MCF 10A (cell line): Measurements from ENCODE around the gene RTN3. TPM values are rescaled to one million over a fixed set of nuclear protein-coding genes. Genes with fewer than 3 reads are reported as not detected.
A peak's percentile ranks its signal among the peaks of the same experiment; 100 is the strongest.

Source experiments
- BruUV-seq: library from RNA; stranded (reverse); fragments of 400-500 nt; replicated peaks from 2 replicates; lab custom pipeline; 2021; lab: Mats Ljungman, UMichigan
- CTCF ChIA-PET: fragments of 300-600 bp; sonication (Branson Sonifier 250); formaldehyde crosslinking; extraction: SDS; loops from one replicate; lab custom pipeline; 2021; ENCODE audit warnings: antibody characterized with exemption, inconsistent platforms; lab: Yijun Ruan, JAX
- POLR2A ChIA-PET: fragments of 300-600, 350-650 bp; sonication (Branson Sonifier 250); formaldehyde crosslinking; extraction: SDS; loops from one replicate; lab custom pipeline; 2020; ENCODE audit warnings: antibody characterized with exemption, inconsistent platforms; lab: Yijun Ruan, JAX
- DNase-seq: peaks from one replicate; pipeline ENCODE4 v3.0.0-alpha.2; 2018; ENCODE audit not compliant: unreplicated experiment
- H3K27ac Mint-ChIP-seq: one replicate; pipeline ENCODE4 v1.8.0; 2022; ENCODE audit warnings: mild to moderate bottlenecking, low read depth, mixed read lengths; ENCODE audit not compliant: unreplicated experiment
- H3K27me3 Mint-ChIP-seq: one replicate; pipeline ENCODE4 v1.8.0; 2022; ENCODE audit warnings: mixed read lengths; ENCODE audit not compliant: insufficient read depth, unreplicated experiment
- H3K36me3 Mint-ChIP-seq: one replicate; pipeline ENCODE4 v1.8.0; 2022; ENCODE audit warnings: mild to moderate bottlenecking, moderate library complexity, mixed read lengths; ENCODE audit not compliant: insufficient read depth, unreplicated experiment
- H3K4me1 Mint-ChIP-seq: one replicate; pipeline ENCODE4 v1.8.0; 2022; ENCODE audit warnings: mixed read lengths; ENCODE audit not compliant: insufficient read depth, unreplicated experiment
- H3K4me3 Mint-ChIP-seq: one replicate; pipeline ENCODE4 v1.8.0; 2022; ENCODE audit warnings: mild to moderate bottlenecking, moderate library complexity, mixed read lengths; ENCODE audit not compliant: unreplicated experiment
- H3K9me3 Mint-ChIP-seq: one replicate; pipeline ENCODE4 v1.8.0; 2022; ENCODE audit warnings: mixed read lengths; ENCODE audit not compliant: unreplicated experiment
- intact Hi-C: fragments of 100-400 bp; cut with micrococcal nuclease; formaldehyde crosslinking; loops from 2 replicates; pipeline ENCODE4 v1.14.1; 2022
- total RNA-seq: library from RNA; stranded (reverse); gene quantifications from 2 replicates; pipeline ENCODE4 v1.2.3, GENCODE V29; 2022
- TF ChIP-seq, protein P1 (sequence below): fragments of 200-600 bp; IDR thresholded peaks from one replicate; pipeline ENCODE4 v1.8.0; 2022; ENCODE audit warnings: antibody characterized with exemption, mild to moderate bottlenecking; ENCODE audit not compliant: unreplicated experiment

Gene RTN3
- total RNA-seq, 1 experiment from 2014 or later = 95.4 TPM

DNA sequence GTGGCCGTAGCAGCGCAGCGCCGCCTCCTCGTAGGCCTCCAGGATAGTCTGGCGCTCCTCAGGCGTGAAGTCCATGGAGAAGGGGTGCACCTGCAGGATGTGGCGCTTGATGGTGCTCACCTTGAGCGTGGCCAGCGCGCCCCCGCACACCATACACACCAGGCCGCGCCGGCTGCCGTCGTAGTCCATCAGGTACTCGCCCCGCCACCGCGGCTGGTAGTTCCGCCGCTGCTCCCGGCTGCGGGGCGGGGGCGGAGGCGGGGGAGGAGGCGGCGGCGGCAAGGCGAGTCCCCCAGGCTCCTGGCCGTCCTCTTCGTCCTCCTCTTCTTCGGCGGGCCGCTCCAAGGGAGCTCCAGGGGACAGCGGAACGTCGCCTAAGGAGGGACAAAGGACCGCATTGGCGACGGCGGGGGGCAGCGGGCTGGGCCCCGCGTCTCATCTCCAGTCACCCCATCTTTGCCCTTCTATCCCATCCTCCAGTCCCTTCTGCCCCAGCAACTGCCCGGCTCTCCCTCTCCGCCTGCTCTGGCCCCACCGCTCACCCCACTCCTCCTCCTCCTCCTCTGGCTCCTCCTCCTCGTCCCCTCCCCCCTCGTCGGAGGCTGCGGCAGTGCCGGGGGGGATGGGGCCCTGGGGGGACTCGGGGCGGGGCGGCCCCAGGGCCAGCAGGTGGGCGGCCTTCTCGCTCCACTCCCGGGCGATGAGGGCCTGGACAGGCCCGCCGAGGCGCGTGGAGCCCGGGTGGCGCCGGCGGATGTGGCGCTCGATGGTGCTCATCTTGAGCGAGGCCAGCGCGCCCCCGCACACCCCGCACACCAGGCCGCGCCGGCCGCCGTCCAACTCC is 82.4 kb downstream of the RTN3 start:
- ChIA-PET POLR2A (no interaction called here), CTCF (no interaction called here)
- TF ChIP-seq, protein P1, sequence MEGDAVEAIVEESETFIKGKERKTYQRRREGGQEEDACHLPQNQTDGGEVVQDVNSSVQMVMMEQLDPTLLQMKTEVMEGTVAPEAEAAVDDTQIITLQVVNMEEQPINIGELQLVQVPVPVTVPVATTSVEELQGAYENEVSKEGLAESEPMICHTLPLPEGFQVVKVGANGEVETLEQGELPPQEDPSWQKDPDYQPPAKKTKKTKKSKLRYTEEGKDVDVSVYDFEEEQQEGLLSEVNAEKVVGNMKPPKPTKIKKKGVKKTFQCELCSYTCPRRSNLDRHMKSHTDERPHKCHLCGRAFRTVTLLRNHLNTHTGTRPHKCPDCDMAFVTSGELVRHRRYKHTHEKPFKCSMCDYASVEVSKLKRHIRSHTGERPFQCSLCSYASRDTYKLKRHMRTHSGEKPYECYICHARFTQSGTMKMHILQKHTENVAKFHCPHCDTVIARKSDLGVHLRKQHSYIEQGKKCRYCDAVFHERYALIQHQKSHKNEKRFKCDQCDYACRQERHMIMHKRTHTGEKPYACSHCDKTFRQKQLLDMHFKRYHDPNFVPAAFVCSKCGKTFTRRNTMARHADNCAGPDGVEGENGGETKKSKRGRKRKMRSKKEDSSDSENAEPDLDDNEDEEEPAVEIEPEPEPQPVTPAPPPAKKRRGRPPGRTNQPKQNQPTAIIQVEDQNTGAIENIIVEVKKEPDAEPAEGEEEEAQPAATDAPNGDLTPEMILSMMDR = no peak
- Mint-ChIP-seq H3K27me3 (no peaks in the 10 kb centered on the region), H3K9me3 (no peaks in the 10 kb centered on the region), H3K4me1 (peaks cover 12% of the 10 kb centered on the region), H3K27ac (no peak overlapping the region), H3K36me3 (peaks cover 32% of the 10 kb centered on the region), H3K4me3 (no peak overlapping the region)
- intact Hi-C loops = no loop called here
- no TSS peak for BruUV-seq
- DNase-seq = no peak

DNA sequence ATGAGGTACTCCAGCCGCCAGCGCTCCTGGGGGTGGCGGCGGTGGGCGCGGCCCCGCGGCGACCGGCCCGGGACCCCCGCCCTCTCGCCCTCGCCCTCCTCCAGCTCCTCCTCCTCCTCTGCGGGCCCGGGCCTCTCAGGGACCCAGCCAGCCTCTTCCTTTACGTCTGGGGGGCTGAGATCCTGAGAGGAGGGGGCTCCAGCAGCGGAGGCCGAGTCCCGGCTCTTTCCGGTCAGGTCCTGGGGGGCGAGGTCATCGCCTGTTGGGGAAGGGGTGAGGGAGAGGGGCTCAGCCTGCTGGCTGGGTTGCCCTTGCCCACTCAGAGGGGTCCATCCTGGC is 83.0 kb downstream of the RTN3 start:
- Mint-ChIP-seq H3K27me3 (no peaks in the 10 kb centered on the region), H3K4me3 (no peak overlapping the region), H3K36me3 (peaks cover 26% of the 10 kb centered on the region), H3K27ac (no peak overlapping the region), H3K4me1 (peaks cover 12% of the 10 kb centered on the region), H3K9me3 (no peaks in the 10 kb centered on the region)
- CTCF ChIA-PET = no interaction called here
- intact Hi-C loops = no loop called here
- POLR2A ChIA-PET = no interaction called here
- no peak for DNase-seq
- no TSS peak for BruUV-seq
- TF ChIP-seq, protein P1 = no peak

DNA sequence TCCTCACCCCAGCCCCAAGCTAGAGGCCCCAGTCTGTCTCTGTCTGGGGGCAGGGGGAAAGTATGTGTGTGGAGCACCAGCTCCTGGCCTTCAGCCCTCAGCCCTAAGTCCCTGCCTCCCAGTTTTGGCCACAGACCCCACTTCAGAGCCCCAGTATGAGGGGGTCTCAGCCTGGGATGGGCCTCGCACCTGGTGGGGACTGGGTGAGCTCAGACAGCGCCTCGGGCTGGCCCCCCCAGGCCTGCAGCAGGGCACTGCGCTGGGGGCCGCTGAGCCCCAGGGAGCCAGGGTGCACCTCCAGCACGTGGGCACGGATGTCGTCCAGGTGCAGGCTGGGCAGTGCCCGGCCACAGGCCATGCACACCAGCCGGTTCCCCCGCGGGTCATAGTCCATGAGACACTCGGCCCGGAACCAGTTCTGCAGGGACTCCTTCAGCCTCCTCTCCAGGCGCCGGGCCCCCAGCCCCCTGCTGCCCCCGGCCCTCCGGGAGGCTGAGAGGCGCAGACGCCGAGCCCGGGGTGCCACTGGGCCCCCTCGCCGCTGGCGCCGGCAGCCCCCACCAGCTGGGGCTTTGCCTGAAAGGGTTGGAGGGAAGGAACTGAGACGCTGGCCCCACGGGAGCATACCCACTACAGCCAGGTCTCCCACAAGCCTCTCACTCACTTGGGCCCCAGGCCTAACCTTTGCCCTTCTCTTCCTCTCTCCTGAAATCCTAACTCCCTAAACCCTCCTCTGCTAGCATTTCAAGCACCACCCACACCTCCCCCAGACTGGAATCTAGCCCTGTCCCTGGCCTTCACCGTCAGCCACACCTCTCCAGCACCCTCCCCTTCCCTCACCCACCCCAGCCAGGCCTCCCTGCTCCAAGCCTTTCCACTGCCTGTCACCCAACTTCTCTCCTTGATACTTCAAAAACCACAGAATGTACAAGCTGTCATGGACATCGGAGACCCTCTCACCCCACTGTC is 83.7 kb downstream of the RTN3 start:
- H3K27me3 Mint-ChIP-seq = no peaks in the 10 kb centered on the region
- ChIA-PET CTCF (interaction anchor here (3.7 kb wide), 1 partner anchor 26 kb away, joined by 15 read pairs; no protein-coding TSS in a partner anchor), POLR2A (no interaction called here)
- TF ChIP-seq, protein P1 = no peak
- H3K36me3 Mint-ChIP-seq = peaks cover 20% of the 10 kb centered on the region
- H3K27ac Mint-ChIP-seq = peak overlapping the region; percentile 54
- DNase-seq = no peak
- no peaks in the 10 kb centered on the region for H3K9me3 Mint-ChIP-seq
- peaks cover 12% of the 10 kb centered on the region for H3K4me1 Mint-ChIP-seq
- BruUV-seq = no TSS peak
- intact Hi-C loops = no loop called here
- no peak overlapping the region for H3K4me3 Mint-ChIP-seq
